HG02798 (cell line): ENCODE results near the gene FOXB2.
"Not testable (repeated sequence)": the region's sequence is repeated elsewhere in the genome, so short reads cannot be mapped to it uniquely, and the experiment has no call there.

Experiments
- ATAC-seq: cut with Tn5 transposase; IDR thresholded peaks from one replicate; pipeline ENCODE4 v1.9.1; 2021; ENCODE audit warnings: mild to moderate bottlenecking; ENCODE audit not compliant: unreplicated experiment, poor library complexity

FOXB2 gene

DNA sequence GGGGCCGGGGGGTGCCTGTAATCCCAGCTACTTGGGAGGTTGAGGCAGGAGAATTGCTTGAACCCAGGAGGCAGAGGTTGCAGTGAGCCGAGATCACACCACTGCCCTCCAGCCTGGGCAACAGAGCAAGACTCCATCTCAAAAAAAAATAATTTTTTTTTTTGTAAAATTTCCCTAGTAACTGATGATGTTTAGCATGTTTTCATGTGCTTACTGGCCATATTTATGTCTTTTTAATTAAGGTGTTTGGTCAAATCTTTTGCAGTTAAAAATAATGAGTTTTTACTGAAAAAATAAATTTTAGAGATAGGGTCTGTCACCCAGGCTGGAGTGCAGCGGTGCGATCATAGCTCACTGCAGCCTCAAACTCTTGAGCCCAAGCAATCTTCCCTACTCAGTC, 24.3 kb downstream of the FOXB2 start:
- ATAC-seq: not testable (repeated sequence)

DNA sequence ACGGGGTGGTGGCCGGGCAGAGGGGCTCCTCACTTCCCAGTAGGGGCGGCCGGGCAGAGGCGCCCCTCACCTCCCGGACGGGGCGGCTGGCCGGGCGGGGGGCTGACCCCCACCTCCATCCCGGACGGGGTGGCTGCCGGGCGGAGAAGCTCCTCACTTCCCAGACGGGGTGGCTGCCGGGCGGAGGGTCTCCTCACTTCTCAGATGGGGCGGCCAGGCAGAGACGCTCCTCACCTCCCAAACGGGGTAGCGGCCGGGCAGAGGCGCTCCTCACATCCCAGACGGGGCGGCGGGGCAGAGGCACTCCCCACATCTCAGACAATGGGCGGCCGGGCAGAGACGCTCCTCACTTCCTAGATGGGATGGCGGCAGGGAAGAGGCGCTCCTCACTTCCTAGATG, 41.2 kb downstream of the FOXB2 start:
- ATAC-seq: not testable (repeated sequence)

DNA sequence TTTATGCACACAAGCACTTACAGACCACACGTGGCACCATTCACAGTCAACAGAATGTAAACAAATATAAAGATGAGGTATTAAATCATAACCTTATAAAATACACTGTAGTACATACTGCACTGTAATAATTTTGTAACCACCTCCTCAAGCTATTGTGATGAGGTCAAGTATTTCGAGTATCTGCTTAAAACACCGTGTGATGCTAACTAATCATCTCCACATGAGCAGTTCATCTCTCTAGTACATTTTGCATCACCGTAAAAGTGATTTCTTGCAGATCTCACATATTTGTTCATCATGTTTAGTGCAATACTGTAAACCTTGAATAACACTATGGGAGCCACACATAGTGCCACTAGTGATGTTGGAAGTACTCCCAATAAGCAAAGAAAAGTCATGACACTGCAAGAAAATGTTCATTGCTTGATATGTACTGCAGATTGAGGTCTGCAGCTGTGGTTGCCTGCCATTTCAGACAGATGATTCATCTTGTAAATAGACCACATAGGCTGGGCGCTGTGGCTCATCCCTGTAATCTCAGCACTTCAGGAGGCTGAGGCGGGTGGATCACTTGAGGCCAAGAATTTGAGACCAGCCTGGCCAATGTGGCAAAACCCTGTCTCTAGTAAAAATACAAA, 44.3 kb downstream of the FOXB2 start:
- ATAC-seq: no peak

DNA sequence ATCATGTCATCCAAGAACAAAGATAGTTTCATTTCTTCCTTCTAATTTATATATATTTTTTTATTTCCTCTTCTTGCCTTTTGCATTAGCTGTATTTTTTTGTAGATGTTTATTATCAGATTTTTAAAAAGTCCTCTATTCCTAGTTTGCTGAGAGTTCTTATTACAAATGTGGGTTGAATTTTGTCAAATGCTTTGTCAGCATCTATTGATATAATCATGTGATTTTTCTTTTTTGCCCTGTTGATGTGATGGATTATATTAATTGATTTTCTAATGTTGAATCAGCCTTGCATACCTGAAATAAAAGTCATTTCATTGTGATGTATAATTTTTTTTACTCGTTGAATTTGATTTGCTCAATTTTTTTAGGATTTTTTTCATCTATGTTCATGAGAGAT, 46.9 kb downstream of the FOXB2 start:
- no peak for ATAC-seq
